IPS-11a (cell line): ENCODE data around the gene APBB1IP.

Source experiments
- H3K4me3 ChIP-seq: one replicate; pipeline ENCODE4 v1.5.1; 2013; ENCODE audit warnings: low read depth, low read length, control low read depth

Gene APBB1IP

GRCh38 chr10:26612151-26612915 is 174.2 kb downstream of the APBB1IP start:
- no peak overlapping the region for H3K4me3 ChIP-seq
